HEK293T (cell line): Measurements from ENCODE around the gene EEF2KMT.

Experiments used
- CTCF ChIA-PET: fragments of 350-600 bp; formaldehyde crosslinking; extraction: SDS; loops from one replicate; lab custom pipeline; 2021; ENCODE audit warnings: antibody characterized with exemption, inconsistent platforms; lab: Yijun Ruan, JAX
- POLR2A ChIA-PET: fragments of 350-600 bp; formaldehyde crosslinking; extraction: SDS; loops from one replicate; lab custom pipeline; 2020; ENCODE audit warnings: antibody characterized with exemption, inconsistent platforms; lab: Yijun Ruan, JAX
- DNase-seq: peaks from one replicate; pipeline ENCODE4 v3.0.0; 2012; ENCODE audit warnings: mixed read lengths; ENCODE audit errors: extremely low spot score
- ARNT ChIP-seq: fragments of 450-650 bp; IDR thresholded peaks from 2 replicates; pipeline ENCODE4 v1.6.1; 2017; ENCODE audit warnings: mild to moderate bottlenecking
- BHLHE40 ChIP-seq: fragments of 450-650 bp; IDR thresholded peaks from 2 replicates; pipeline ENCODE4 v1.6.1; 2016; ENCODE audit warnings: mild to moderate bottlenecking, moderate library complexity, borderline replicate concordance
- CTBP1 ChIP-seq: fragments of 450-650 bp; IDR thresholded peaks from 2 replicates; pipeline ENCODE4 v1.6.1; 2016; ENCODE audit warnings: borderline replicate concordance
- ELF4 ChIP-seq: fragments of 450-650 bp; IDR thresholded peaks from 2 replicates; pipeline ENCODE4 v1.6.1; 2017; ENCODE audit warnings: antibody characterized with exemption
- FOXA1 ChIP-seq: fragments of 450-650 bp; IDR thresholded peaks from 2 replicates; pipeline ENCODE4 v1.6.1; 2016; ENCODE audit warnings: mild to moderate bottlenecking
- FOXK2 ChIP-seq: fragments of 450-650 bp; IDR thresholded peaks from 2 replicates; pipeline ENCODE4 v1.6.1; 2016; ENCODE audit warnings: mild to moderate bottlenecking
- FOXM1 ChIP-seq: fragments of 450-650 bp; IDR thresholded peaks from 2 replicates; pipeline ENCODE4 v1.6.1; 2017; ENCODE audit warnings: mild to moderate bottlenecking, borderline replicate concordance
- HDGF ChIP-seq: fragments of 450-650 bp; IDR thresholded peaks from 2 replicates; pipeline ENCODE4 v1.6.1; 2017; ENCODE audit warnings: antibody characterized with exemption, borderline replicate concordance
- L3MBTL2 ChIP-seq: fragments of 450-650 bp; conservative IDR thresholded peaks from 2 replicates; pipeline ENCODE4 v1.6.1; 2016; ENCODE audit warnings: mild to moderate bottlenecking
- LEF1 ChIP-seq: fragments of 450-650 bp; IDR thresholded peaks from 2 replicates; pipeline ENCODE4 v1.6.1; 2017; ENCODE audit warnings: mild to moderate bottlenecking, borderline replicate concordance
- NFRKB ChIP-seq: fragments of 450-650 bp; IDR thresholded peaks from 2 replicates; pipeline ENCODE4 v1.6.1; 2016; ENCODE audit warnings: mild to moderate bottlenecking, moderate library complexity
- SP1 ChIP-seq: fragments of 450-650 bp; IDR thresholded peaks from 2 replicates; pipeline ENCODE4 v1.6.1; 2017
- SUZ12 ChIP-seq: fragments of 450-650 bp; IDR thresholded peaks from 2 replicates; pipeline ENCODE4 v1.6.1; 2016; ENCODE audit warnings: mild to moderate bottlenecking
- TARDBP ChIP-seq: fragments of 450-650 bp; IDR thresholded peaks from 2 replicates; pipeline ENCODE4 v1.6.1; 2016
- ZNF384 ChIP-seq: fragments of 450-650 bp; IDR thresholded peaks from 2 replicates; pipeline ENCODE4 v1.6.1; 2016
- TF ChIP-seq, protein P1 (sequence below): fragments of 450-650 bp; IDR thresholded peaks from 2 replicates; pipeline ENCODE4 v1.6.1; 2016

EEF2KMT gene

DNA sequence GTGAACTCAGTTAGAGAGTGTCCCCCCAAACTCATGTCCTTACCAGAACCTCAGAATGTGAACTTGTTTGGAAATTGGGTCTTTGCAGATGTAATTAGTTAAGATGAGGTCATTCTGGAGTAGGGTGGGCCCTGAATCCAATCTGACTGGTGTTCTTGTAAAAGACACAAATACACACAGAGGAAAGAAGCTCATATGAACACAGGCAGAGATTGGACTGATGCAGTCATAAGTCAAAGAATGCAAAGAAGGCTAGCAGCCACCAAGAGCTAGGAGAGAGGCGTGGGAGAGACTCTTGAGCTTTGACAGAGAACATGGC lies 61.7 kb downstream of the EEF2KMT start:
- ChIA-PET CTCF (no interaction called here), POLR2A (no interaction called here)
- DNase-seq = no peak

More for the DNA sequence above, 61.7 kb downstream of the EEF2KMT start:
- TF ChIP-seq ZNF384 = no peak
- no peak for TF ChIP-seq NFRKB
- TF ChIP-seq SP1 = no peak
- no peak for TF ChIP-seq TARDBP
- TF ChIP-seq FOXK2 = no peak
- no peak for TF ChIP-seq FOXA1
- no peak for TF ChIP-seq FOXM1
- TF ChIP-seq L3MBTL2 = no peak
- no peak for TF ChIP-seq HDGF
- no peak for TF ChIP-seq ARNT
- no peak for TF ChIP-seq ELF4
- TF ChIP-seq BHLHE40 = no peak
- TF ChIP-seq CTBP1 = no peak
- TF ChIP-seq, protein P1, sequence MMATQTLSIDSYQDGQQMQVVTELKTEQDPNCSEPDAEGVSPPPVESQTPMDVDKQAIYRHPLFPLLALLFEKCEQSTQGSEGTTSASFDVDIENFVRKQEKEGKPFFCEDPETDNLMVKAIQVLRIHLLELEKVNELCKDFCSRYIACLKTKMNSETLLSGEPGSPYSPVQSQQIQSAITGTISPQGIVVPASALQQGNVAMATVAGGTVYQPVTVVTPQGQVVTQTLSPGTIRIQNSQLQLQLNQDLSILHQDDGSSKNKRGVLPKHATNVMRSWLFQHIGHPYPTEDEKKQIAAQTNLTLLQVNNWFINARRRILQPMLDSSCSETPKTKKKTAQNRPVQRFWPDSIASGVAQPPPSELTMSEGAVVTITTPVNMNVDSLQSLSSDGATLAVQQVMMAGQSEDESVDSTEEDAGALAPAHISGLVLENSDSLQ = no peak
- TF ChIP-seq SUZ12 = no peak
- TF ChIP-seq LEF1 = no peak
